CD14-positive monocyte (primary cell): ENCODE results near the gene RASSF5. TPM values are rescaled to one million over a fixed set of nuclear protein-coding genes. Genes with fewer than 3 reads are reported as not detected.

ENCODE experiments used
- DNase-seq, 3 donors: peaks; one replicate each; pipeline ENCODE4 v3.0.0-alpha.2; 2011 to 2022
- H2AFZ ChIP-seq: 2 replicates; pipeline ENCODE4 v1.6.0; 2012; ENCODE audit warnings: mild to moderate bottlenecking, low read depth, low read length, inconsistent platforms; ENCODE audit not compliant: insufficient read depth, poor library complexity, severe bottlenecking
- H3K27ac ChIP-seq, 2 donors: 1 replicate in 1 of 2; 2 replicates in 1 of 2; pipeline ENCODE4 v1.5.1; 2012 to 2013; ENCODE audit warnings: low read length in 2 of 2, control low read depth in 1 of 2, inconsistent platforms in 1 of 2, low read depth in 1 of 2, mild to moderate bottlenecking in 1 of 2
- H3K27me3 ChIP-seq, 2 donors: one replicate each; pipeline versions ENCODE4 v1.6.0 to v1.6.1; 2011 to 2013; ENCODE audit warnings: low read length in 2 of 2; ENCODE audit not compliant: control insufficient read depth in 2 of 2, insufficient read depth in 2 of 2
- H3K36me3 ChIP-seq, 2 donors: replicated peaks in 1 of 2; 1 replicate in 1 of 2; 2 replicates in 1 of 2; pipeline versions ENCODE4 v1.5.1 to v1.6.1; 2012 to 2013; ENCODE audit warnings: low read length in 2 of 2, control low read depth in 1 of 2, inconsistent platforms in 1 of 2, mild to moderate bottlenecking in 1 of 2; ENCODE audit not compliant: insufficient read depth in 2 of 2, control insufficient read depth in 1 of 2
- H3K4me1 ChIP-seq, 2 donors: 1 replicate in 1 of 2; 2 replicates in 1 of 2; pipeline versions ENCODE4 v1.5.1 to v1.6.1; 2012 to 2013; ENCODE audit warnings: low read length in 2 of 2, control low read depth in 1 of 2, inconsistent platforms in 1 of 2, mild to moderate bottlenecking in 1 of 2, moderate library complexity in 1 of 2; ENCODE audit not compliant: insufficient read depth in 2 of 2, control insufficient read depth in 1 of 2
- H3K4me2 ChIP-seq: replicated peaks from 2 replicates; pipeline ENCODE3; 2012; ENCODE audit warnings: low read length, moderate library complexity, mild to moderate bottlenecking; ENCODE audit not compliant: poor library complexity, severe bottlenecking; ENCODE audit errors: extremely low read depth
- H3K4me3 ChIP-seq, 3 experiments: fragments of 200-600 bp in 1 of 3; sonication (generic) in 1 of 3; replicated peaks in 1 of 3; 1 replicate in 2 of 3; 2 replicates in 1 of 3; pipeline ENCODE4 v1.5.1; 2011 to 2013; ENCODE audit warnings: low read length in 3 of 3, mild to moderate bottlenecking in 3 of 3, control low read depth in 2 of 3, low read depth in 2 of 3, inconsistent platforms in 1 of 3, moderate library complexity in 1 of 3
- H3K79me2 ChIP-seq: 2 replicates; pipeline ENCODE4 v1.6.0; 2012; ENCODE audit warnings: mild to moderate bottlenecking, control low read depth, inconsistent platforms, low read length, moderate library complexity; ENCODE audit not compliant: insufficient read depth
- H3K9ac ChIP-seq: 2 replicates; pipeline ENCODE4 v1.6.0; 2017; ENCODE audit warnings: low read length, mild to moderate bottlenecking; ENCODE audit not compliant: insufficient read depth, poor library complexity, severe bottlenecking
- H3K9me3 ChIP-seq, 2 donors: replicated peaks in 1 of 2; 1 replicate in 1 of 2; 2 replicates in 1 of 2; pipeline versions ENCODE4 v1.5.1 to v1.6.1; 2012 to 2013; ENCODE audit warnings: low read length in 2 of 2, control low read depth in 1 of 2; ENCODE audit not compliant: control insufficient read depth in 1 of 2, insufficient read depth in 1 of 2
- H4K20me1 ChIP-seq: 2 replicates; pipeline ENCODE4 v1.6.0; 2012; ENCODE audit warnings: mild to moderate bottlenecking, low read length, control low read depth, moderate library complexity; ENCODE audit not compliant: insufficient read depth
- H3K27ac Mint-ChIP-seq, 7 donors: one replicate each; pipeline ENCODE4 v1.8.0; 2020; ENCODE audit warnings: mild to moderate bottlenecking in 7 of 7, mixed read lengths in 7 of 7, moderate library complexity in 6 of 7, inconsistent platforms in 2 of 7
- H3K27me3 Mint-ChIP-seq, 3 donors: one replicate each; pipeline ENCODE4 v1.8.0; 2021 to 2022; ENCODE audit warnings: low read depth in 3 of 3, mild to moderate bottlenecking in 3 of 3, mixed read lengths in 3 of 3, moderate library complexity in 3 of 3, inconsistent platforms in 1 of 3
- H3K36me3 Mint-ChIP-seq, 2 donors: one replicate each; pipeline ENCODE4 v1.8.0; 2020; ENCODE audit warnings: mixed read lengths in 2 of 2, inconsistent platforms in 1 of 2, mild to moderate bottlenecking in 1 of 2
- H3K4me1 Mint-ChIP-seq: one replicate; pipeline ENCODE4 v1.8.0; 2020; ENCODE audit warnings: mild to moderate bottlenecking, mixed read lengths
- H3K4me3 Mint-ChIP-seq, 2 donors: one replicate each; pipeline ENCODE4 v1.8.0; 2020; ENCODE audit warnings: mild to moderate bottlenecking in 2 of 2, mixed read lengths in 2 of 2, moderate library complexity in 1 of 2
- H3K9me3 Mint-ChIP-seq, 7 donors: one replicate each; pipeline ENCODE4 v1.8.0; 2020 to 2022; ENCODE audit warnings: mixed read lengths in 7 of 7, mild to moderate bottlenecking in 6 of 7, moderate library complexity in 6 of 7, inconsistent platforms in 2 of 7
- CTCF ChIP-seq: fragments of 200-600 bp; IDR thresholded peaks from one replicate; pipeline ENCODE4 v1.8.0; 2022; ENCODE audit warnings: antibody characterized with exemption, mild to moderate bottlenecking
- WGBS: methylation state at CpG from one replicate; pipeline ENCODE4 v1.1.5; 2013; ENCODE audit warnings: missing lambda C conversion rate; ENCODE audit not compliant: insufficient coverage; 5-methylcytosine and 5-hydroxymethylcytosine counted together
- intact Hi-C, 2 donors: fragments of 100-400 bp; cut with micrococcal nuclease; formaldehyde crosslinking; loops; one replicate each; pipeline versions ENCODE4 v1.15.0 to v1.15.1; 2023
- polyA plus RNA-seq, 3 donors: library from polyadenylated mRNA; depleted of rRNA in 1 of 3; unstranded in 2 of 3; stranded (reverse) in 1 of 3; fragments of 300-500 nt in 2 of 3; fragments of >200 nt in 1 of 3; fragmentation: Illumina TruSeq in 2 of 3; gene quantifications; 1 replicate in 2 of 3; 2 replicates in 1 of 3; pipeline ENCODE4 v1.2.3, GENCODE V29; 2012 to 2021

RASSF5 gene
- polyA plus RNA-seq, 3 donors, result 81.6 to 129 (median 127) TPM

GRCh38 chr1:206593351-206593925 is 86.1 kb downstream of the RASSF5 start:
- Mint-ChIP-seq H3K27me3 (no peaks in the 10 kb centered on the region), H3K27ac (no peak overlapping the region), H3K4me1 (peaks cover 3% of the 10 kb centered on the region), H3K9me3 (no peaks in the 10 kb centered on the region), H3K4me3 (no peak overlapping the region), H3K36me3 (peaks cover 60 to 75% of the 10 kb centered on the region in 2 donors)
- H3K4me3 ChIP-seq, result no peak overlapping the region
- peaks cover 38% of the 10 kb centered on the region for H4K20me1 ChIP-seq
- no peaks in the 10 kb centered on the region for H3K27me3 ChIP-seq
- no peak overlapping the region for H3K27ac ChIP-seq
- TF ChIP-seq CTCF, result no peak
- no peak for DNase-seq
- no peaks in the 10 kb centered on the region for H3K4me1 ChIP-seq
- H3K36me3 ChIP-seq, result peaks cover 65 to 94% of the 10 kb centered on the region in 2 donors
- H3K79me2 ChIP-seq, result no peaks in the 10 kb centered on the region
- intact Hi-C loops, result no loop called here
- no peak overlapping the region for H3K9ac ChIP-seq
- no peaks in the 10 kb centered on the region for H3K9me3 ChIP-seq
- 93% methylated on average over 6 of the region's 7 CpGs for WGBS
- H3K4me2 ChIP-seq, result no peak overlapping the region
- no peak overlapping the region for H2AFZ ChIP-seq

DNA sequence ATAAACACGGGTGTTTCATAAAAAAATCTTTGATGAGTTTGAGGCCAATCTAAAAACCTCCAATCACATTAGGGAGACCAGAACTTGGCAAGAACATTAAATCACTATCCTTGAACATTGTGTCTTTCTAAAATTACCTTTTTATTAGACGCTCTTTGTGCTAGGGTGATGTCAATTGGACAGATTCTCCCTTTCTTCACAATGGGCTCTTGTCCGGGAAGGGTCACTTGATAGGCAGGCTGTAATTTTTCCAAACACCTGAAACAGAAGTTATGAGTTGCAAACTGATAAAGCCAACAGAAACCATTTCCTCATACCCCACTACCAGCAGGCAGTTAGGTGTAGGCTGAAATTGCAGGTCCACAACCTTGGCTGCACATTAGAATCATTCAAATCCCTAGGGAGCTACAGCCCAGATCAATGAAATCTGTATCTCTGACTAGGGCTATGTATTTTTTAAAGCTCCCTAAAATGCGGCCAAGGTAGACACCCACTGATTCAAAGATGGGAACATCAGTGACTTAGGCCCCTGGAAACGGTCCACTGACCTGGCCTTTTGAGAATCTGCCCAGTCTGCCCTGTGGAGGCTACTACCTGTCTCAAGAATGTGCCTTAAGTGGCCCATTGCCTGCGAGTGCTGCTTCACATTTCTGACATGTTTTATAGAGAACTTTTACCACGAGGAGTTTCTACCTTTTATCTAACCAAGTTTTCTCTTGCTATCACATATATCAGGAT is 88.4 kb downstream of the RASSF5 start:
- Histone ChIP-seq H3K27ac (no peak overlapping the region), H3K9ac (no peak overlapping the region), H3K9me3 (no peaks in the 10 kb centered on the region), H2AFZ (no peak overlapping the region), H3K4me2 (no peak overlapping the region), H3K4me3 (no peak overlapping the region), H3K27me3 (no peaks in the 10 kb centered on the region), H4K20me1 (peaks cover 15% of the 10 kb centered on the region), H3K79me2 (no peaks in the 10 kb centered on the region), H3K4me1 (no peaks in the 10 kb centered on the region), H3K36me3 (peaks cover 66 to 94% of the 10 kb centered on the region in 2 donors)
- H3K4me1 Mint-ChIP-seq, result no peaks in the 10 kb centered on the region
- peaks cover 70 to 76% of the 10 kb centered on the region in 2 donors for H3K36me3 Mint-ChIP-seq
- WGBS, result 100% methylated on average over 3 of the region's 7 CpGs
- no peaks in the 10 kb centered on the region for H3K9me3 Mint-ChIP-seq
- H3K27me3 Mint-ChIP-seq, result no peaks in the 10 kb centered on the region
- no peak for DNase-seq
- TF ChIP-seq CTCF, result no peak
- intact Hi-C loops, result no loop called here
- H3K4me3 Mint-ChIP-seq, result no peak overlapping the region
- H3K27ac Mint-ChIP-seq, result no peak overlapping the region
